T-helper 22 cell (primary cell): Measurements from ENCODE around the gene TMEM80.
"Not testable (repeated sequence)": the region's sequence is repeated elsewhere in the genome, so short reads cannot be mapped to it uniquely, and the experiment has no call there.

ENCODE experiments used
- DNase-seq: peaks from one replicate; pipeline ENCODE4 v3.0.0-alpha.2; 2020; ENCODE audit warnings: low read depth

The TMEM80 gene

DNA sequence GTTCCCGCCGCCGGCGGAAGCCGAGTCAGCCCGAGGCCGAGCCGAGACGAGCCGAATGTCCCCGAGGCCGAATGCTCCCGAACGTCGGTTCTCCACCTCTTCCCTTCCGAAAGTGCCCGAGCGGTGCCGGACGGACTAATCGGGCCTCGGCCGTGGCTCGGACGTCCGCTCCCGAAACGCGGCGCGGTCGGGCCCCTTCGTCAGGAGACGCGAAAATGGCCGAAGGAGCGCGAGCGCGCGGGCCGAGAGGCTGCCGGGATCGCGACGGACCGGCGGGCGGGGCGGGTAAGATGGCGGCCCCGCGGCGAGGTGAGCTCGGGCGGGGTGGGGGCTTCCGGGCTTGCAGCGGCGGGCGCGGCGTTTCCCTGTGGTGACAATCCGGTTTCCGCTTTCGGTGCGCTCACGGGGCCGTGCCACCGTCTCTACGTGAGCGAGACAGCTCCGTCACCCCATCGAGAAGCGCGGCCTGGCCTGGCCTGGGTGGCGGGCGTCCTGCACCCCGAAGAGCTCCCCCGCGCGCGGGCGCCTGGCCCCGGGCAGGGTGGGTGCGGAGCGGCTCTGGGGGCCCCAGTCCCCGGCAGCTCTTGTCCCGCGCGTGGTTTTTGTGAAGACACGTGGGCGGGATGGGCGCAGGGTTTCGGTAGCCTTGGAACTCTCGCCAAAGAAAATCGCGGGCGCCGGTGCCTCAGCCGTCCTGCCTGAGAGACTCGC lies at the start of gene TMEM80:
TMEM80 (plus strand) TSS at position 279 of the 711 bp plus-strand sequence; CDS start at position 291, 12 bp downstream.
- DNase-seq = peak; percentile 97

DNA sequence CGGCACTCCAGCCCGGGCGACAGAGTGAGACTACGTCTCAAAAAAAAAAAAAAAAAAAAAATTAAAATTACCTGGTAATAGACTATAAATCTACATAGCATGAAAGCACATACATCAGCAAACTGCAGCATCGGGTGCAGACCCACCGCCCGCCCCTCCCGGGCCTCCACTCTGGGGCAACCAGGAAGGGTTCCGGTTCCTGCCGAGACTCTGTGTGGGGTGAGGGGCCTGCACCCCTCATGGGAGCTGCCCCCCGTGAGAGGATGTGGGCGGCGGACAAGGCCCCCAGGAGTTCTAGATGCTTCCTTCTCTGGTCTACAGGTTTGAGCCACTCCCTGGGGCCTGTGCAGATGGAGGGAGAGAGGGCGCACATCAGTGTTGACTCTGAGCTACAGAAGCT lies 49.4 kb upstream of the TMEM80 start:
- no peak for DNase-seq

DNA sequence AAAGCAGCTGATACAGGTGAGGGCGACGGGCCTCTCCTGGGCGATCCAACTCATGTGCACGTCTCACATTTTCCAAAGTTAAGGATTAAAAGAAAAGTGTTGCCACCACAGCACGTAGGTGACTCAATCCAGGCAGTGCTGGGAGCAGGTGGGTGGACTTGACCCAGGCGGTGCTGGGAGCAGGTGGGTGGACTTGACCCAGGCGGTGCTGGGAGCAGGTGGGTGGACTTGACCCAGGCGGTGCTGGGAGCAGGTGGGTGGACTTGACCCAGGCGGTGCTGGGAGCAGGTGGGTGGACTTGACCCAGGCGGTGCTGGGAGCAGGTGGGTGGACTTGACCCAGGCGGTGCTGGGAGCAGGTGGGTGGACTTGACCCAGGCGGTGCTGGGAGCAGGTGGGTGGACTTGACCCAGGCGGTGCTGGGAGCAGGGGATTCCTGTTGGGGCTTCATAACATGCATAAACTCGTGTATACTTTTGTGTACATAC lies 47.9 kb upstream of the TMEM80 start:
- DNase-seq = not testable (repeated sequence)

DNA sequence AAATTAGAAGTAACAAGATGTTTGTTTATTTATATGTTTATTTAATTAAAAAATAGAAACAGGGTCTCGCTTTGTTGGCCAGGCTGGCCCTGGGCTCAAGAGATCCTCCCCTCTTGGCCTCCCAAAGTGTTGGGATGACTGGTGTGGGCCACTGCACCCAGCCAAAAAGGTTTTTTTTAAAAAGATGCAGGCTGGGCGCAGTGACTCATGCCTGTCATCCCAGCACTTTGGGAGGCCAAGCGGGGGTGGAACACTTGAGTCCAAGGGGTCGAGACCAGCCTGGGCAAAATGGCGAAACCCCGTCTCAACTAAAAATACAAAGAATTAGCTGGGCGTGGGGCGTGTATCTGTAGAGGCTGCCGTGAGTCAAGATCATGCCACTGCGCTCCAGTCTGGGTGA lies 45.1 kb upstream of the TMEM80 start:
- DNase-seq = no peak

DNA sequence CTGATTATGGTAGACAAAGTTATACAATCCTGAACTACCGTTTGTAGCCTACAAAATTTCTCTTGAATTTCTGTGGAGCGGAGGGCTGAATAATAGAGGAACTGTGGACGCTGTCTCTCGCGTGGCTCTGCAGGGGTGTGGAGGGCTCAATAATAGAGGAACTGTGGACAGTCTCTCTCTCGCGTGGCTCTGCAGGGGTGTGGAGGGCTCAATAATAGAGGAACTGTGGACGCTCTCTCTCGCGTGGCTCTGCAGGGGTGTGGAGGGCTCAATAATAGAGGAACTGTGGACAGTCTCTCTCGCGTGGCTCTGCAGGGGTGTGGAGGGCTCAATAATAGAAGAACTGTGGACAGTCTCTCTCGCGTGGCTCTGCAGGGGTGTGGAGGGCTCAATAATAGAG lies 42.5 kb upstream of the TMEM80 start:
- DNase-seq = not testable (repeated sequence)

DNA sequence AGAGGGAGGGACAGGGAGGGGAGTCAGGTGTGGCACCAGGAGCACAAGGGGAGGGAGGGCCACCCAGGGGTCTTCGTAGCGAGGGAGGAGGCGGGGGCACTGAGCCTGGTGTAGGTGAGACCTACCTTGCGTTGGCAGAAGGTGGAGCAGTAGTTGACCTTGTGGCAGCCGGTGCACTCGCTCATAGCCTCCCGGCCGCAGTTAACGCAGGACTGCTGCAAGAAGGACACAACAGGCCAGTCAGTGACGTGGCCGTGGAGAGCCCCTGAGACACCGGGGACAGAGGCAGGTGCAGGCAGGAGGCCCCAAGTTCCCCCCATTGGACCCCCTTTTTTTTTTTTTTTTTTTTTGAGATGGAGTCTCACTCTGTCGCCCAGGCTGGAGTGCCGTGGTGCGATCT lies 41.8 kb upstream of the TMEM80 start:
- no peak for DNase-seq

DNA sequence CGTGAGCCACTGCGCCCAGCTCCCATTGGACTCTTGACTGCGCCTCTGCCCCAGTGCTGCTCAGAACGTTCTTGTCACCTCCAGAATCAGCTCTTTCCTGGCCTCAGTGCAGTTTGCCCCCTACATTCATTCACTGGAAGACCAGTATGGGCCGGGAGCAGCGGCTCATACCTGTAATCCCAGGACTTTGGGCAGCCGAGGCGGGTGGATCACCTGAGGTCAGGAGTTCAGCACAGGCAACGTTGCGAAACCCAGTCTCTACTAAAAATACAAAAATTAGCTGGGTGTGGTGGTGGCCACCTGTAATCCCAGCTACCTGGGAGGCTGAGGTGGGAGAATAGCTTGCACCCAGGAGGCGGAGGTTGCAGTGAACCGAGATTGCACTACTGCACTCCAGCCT lies 41.2 kb upstream of the TMEM80 start:
- DNase-seq = not testable (repeated sequence)

DNA sequence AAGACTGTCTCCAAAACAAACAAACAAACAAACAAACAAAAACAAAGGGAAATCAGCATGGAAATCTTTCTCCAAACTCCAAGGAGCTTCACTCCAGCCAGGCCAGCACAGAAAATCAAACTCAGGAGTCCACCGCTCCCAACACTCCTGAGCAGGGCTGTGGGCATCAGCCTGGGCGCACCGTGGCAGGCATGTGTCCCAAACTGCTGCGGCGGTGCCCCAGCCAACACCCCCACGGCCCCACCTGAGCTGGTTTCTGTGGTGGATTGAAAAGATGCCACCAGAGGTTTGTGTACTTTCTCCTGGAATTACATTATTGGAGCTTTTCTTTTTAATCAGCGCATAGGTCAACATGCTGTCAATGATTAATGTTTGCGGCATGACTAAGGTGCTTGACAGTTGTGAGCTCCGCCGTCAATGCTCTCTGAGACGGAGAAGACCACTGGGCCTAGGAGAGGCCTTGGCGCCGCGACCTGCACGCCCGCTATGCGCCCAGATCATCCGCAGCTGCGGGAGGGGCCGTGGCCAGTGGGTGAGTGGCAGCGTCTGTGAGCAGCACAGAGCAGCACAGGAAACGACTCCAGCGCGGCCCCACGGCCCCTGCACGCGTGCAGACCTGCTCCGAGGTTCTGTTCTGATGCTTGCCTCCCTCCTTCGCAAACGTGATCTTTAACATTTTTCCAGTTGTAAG lies 40.4 kb upstream of the TMEM80 start:
- no peak for DNase-seq

DNA sequence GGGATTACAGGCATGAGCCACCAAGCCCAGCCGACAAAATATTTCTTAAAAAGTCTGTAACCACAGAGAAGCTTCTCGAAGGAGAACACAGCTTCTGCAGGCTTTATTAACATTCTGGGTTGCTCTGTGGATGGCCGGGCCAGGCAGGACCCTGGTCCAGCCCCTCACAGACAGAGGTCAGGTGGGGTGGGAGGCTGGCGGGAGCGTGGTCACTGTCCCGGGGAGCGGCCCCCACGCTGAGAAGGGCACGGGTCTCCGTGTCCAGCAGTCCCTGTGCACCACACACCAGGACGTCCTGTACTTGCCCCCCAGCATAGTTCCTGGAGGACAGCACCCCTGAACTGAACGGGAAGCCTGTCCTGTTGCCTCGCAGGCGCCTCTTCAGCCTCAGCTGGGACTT lies 39.2 kb upstream of the TMEM80 start:
- DNase-seq = no peak

DNA sequence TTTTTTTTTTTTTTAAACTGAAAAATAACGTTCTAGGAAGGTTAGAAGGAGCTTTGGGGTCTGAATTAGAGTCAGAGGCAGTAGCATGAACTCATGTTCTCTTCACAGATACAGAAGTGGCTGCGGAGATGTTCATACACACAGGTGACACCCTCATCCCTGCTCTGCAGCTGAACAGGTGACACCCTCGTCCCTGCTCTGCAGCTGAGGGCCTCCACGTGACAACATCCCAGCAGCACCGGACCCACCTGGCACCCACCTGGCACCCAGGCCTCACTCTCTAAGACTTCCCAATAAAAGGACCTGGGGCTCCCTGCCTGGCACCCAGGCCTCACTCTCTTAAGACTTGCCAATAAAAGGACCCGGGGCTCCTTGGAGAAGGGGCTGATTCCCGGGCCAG lies 38.8 kb upstream of the TMEM80 start:
- no peak for DNase-seq

DNA sequence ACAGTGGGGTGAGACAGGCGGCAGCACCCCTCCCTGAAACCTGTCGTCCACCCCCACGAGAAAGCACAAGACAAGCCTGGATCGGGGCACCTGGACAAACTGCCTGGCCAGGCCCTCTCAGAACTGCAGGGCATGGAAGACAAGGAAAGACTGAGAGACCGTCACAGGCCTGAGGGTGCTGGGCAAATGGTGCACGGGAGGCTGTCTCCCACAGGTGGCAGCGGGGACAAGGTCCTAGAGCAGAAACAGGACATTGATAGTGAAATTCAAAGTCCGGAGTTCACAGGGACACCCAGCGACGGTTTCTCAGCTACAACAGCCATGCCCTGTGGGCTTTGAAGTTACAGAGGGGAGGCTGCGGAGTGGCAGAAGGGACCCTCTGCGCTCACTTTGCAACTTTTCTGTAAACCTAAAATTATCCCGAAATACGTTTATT lies 37.9 kb upstream of the TMEM80 start:
- no peak for DNase-seq

DNA sequence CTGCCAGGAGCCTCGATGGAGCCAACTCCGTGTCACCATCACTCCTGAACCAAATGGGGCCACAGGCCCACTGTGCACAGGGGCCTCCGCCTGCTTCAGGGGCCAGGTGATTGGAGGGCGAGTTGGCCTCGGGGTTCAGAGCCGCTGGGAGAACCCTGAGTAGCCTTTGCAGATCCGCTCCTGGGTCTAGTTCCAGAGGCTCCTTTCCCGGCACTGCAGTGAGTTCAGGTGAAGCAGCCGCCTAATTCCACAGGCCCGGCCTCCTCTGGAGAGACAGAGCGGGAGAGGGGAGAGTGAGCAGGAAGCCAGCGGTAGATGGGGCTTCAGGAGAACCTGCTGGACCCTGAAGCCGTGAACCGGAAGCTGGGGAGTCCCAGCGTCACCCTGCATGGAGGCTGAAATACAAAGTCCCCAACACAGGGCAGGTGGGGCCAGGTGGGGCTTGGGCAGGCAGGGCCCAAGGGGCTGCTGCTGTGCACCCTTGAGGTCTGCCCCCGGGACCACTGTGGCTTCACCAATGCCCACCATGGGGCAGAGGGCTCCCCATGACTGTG lies 36.0 kb upstream of the TMEM80 start:
- DNase-seq = no peak

DNA sequence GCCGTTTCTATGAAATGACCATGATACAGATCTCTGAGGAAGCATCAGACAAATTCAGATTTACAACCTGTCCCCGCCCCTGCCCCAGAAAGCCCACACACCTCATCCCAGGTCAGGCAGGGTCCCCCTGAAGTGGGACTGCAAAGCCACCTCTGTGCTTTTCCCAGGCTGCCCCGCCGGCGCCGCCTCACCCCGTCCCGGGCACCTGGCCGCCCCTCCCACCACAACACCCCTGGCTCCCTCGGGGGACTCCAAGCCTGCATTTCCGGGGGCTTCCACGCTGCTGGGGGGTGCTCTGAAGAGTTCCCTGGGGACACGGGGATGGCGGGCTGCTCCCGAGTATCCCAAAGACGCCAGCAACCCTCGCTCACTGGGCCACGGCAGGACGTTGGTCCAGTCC lies 35.3 kb upstream of the TMEM80 start:
- no peak for DNase-seq

DNA sequence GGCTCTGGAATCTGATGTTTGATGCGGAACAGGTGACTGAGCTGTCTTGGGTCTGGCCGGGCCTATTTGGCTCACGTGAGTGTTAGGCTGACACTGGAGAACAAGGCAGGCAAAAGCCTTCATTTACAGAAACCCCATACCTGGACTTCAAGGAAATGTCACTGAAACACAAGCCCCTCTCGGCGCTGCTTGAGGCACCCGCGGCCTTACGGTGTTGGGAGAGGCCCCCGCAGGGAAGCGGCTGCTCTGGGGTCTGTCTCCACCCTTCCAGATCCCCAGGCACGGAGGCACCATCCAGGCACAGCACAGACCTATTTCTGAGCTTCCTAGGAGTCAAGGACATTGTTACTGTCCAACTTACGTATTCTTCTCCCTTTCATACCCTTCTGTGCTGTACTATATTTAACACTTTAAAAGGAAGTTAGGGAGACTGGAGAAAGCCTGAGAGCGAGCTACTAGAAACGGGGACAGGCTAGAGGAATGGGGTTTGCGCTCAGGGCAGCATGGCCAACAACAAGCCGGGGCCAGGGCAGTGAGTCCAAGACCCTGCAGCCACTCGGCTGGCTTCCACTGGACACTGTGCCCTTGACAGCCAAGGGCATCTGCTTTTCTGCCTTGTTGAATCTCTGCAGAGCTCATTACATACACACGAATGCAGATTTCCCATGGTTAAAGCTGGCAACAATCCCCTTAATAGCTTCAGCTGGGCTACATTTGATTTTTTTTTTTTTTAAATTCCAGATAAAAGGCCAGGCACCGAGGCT lies 34.8 kb upstream of the TMEM80 start:
- DNase-seq = no peak

DNA sequence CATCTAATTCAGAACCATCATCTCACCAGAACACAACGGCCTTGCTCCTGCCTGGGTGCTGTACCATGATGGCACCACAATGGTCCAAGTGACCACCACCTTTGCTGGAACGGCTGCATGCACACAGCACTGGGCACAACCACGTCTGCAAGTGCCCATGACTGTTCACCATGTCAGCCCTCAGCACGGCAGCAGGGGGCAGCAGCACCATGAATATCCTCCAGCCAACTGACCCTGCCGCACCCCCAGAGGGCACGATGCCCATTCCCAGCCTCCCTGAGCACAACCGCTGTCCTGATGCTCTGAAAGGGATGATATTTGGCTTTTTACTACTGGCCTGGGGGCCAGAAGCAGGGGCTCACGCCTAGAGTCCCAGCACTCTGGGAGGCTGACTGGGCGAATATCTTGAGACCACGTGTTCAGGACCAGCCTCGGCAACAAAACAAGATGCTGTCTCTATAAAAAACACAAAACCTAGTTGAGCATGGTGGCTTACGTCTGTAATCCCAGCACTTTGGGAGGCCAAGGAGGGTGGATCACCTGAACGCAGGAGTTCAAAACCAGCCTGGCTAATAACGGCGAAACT lies 32.8 kb upstream of the TMEM80 start:
- DNase-seq = no peak

DNA sequence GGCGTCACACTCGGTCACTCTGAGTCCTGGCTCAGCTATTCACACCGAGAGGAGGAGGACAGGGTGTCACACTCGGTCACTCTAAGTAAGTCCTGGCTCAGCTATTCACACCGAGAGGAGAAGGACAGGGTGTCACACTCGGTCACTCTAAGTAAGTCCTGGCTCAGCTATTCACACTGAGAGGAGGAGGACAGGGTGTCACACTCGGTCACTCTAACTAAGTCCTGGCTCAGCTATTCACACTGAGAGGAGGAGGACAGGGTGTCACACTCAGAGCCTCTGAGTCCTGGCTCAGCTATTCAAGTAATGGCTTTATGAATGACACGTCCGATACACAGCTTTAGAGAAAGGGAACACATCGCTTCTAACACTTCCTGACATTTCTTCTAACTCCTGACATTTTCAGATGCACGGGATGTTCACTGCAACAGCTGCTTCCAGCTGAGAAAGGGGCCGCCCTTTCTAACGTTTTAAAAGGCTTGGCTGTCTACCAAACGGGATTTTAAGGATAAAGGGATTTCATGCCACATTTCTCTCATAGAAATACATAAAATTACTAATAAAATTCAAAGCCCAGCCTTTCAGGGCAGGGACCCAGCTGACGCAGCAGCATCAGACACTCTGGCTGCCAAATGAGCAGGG lies 30.4 kb upstream of the TMEM80 start:
- DNase-seq = no peak

DNA sequence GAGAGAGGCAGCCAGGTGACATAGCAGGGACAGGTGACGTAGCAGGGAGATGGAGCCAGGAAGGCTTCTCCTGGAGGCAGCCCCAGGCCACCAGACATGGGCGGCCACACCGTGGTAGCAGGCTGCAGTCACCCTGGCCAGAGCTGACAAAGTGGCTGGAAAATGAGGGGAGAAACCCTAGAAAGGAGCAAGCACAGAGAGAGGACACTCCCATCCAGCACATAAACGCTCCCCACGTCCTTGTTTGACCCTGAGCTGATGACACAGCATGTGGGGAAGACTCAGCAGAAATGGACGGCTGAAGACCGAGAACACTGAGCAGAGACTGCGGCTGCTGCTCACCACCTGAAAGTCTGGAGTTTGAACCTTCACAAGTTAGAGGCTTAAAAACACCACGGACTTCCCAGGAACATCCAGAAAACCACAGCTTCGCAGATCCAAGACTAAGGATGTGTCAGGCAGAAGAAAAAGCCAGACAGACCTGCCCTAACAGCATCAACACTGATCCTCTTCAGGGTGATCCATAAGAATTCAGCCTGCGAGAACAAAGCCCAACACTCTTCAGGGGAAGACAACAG lies 29.8 kb upstream of the TMEM80 start:
- no peak for DNase-seq

DNA sequence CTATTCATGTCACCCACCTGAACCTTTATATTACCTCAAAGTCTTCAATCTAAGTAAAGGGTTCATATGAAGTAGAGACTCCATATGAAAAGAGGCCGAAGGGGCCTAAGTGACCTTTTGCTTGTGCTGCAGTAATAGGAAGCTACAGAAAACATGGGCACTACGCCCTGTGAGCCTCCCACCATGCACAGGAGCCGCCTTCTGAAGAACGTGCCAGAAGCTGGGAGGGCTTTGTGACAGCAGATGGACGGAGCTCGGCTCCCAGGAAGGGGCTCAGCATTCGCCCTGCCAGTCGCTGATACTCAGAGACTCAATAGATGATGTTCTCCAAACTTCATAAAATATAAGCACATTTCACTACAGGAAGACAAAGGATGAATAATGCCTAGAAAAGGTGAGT lies 21.8 kb upstream of the TMEM80 start:
- no peak for DNase-seq

DNA sequence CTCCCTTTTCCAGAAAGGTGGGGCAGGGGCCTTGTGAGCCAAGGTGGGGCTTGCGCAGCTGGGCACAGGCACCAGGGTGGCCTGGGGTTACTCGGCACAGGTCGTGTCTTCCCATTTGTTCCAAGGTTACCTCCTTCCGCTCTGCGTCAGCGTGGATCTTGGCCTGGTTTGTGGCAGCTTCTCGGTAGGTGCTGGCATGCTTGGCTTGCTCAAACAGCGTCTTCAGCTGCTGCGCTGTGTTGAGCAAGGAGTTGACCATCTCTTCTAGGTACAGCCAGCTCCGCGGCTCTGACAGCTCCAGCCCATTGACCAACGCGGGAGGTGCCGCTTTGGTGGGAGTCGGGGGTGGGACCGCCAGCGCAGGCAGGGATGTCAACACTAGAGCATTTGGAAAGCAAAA lies 21.2 kb upstream of the TMEM80 start:
- no peak for DNase-seq

DNA sequence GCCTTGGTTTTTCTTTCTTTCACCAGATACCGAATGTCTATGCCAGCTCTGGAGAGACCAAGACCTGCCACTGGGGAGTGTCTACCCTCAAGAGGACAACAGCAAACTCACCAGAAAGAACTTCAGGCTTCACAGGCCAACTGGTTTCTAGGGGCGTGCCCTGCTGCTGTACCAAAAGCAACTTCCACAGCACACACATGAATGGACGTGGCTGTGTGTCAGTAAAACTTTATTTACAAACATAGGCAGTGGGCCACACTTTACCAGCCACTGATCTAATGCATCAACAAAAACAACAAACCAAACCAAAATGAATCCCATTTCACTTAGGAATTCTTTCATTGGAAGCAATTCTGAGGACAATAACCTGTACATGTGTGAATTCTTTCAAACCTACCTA lies 17.3 kb upstream of the TMEM80 start:
- DNase-seq = no peak
